NCI-H1048 (cell line): Measurements from ENCODE around the gene MAP2K7.
"Not testable (repeated sequence)": the region's sequence is repeated elsewhere in the genome, so short reads cannot be mapped to it uniquely, and the experiment has no call there.

ENCODE experiments used
- DNase-seq: peaks from one replicate; lab custom pipeline; 2025; lab: John Stamatoyannopoulos, UW

MAP2K7 gene

DNA sequence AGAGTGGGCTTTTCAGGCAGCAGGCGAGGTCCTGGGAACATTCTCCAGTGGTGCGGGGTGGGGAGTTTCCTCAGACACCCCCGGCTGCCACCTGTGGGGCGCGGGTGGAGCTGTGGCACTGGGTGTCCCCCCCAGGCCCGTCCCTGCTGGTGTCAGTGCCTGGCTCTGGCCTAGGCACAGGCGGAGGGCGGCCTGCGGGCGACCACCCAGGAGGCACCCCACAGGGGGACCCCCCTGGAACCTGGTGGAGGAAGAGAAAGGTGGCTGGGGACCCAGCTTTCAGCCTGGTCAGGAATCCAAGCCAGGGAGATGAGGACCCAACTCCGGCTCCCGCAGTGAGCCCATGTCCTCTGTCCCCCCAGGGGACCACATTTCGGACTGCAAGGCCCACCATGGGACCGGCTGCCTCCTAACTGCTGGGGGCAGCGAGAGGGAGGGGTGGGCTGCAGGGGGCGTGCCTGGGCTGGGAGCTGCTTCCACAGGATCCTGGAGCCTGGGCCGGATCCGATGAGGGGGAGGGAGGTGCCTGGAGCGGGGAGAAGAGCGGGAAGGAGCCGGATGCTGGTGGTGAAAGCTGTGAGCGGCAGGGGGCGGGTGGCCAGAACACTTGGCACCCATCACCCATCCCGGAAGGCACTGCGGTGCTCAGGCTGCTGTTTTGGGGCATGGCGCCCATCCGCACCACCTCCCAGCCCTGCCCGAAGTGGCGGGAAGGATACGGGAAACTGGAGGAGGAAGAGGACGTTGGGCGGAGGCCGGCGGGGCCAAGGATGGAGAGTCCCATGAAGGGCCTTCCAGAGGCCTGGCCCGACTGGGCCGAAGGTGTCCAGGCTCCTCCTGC is 27.8 kb downstream of the MAP2K7 start:
- no peak for DNase-seq

DNA sequence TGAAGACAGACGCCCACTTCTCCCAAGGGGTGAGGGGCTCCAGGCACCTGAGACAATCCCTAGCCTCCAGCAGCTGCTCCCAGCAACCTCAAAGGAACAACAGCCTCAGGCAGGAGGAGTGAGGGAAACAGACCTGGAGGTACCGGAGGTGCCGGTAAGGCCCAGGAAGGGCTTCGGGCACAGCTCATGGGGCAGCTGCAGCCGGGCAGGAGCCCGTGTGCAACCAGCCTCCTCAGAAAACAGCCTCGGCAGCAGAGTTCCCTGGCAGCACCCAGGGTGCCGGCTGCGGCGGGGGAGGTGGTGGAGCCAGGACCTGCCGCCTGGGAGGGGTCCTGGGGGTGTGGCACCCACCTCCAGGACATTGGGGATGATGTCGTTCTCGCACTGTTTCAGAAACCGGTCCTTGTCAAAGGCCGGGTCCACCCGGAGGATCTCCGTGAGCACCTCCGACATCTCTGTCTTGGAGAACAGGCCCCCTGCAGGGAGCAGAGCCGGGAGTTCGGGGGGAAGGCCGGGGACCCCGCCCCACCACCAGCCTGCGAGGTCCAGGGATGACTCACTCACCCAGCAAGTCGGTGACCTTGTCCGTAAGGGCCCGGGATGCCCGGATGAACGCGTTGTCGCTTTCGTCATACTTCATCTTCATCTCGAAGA is 28.7 kb downstream of the MAP2K7 start:
- no peak for DNase-seq

DNA sequence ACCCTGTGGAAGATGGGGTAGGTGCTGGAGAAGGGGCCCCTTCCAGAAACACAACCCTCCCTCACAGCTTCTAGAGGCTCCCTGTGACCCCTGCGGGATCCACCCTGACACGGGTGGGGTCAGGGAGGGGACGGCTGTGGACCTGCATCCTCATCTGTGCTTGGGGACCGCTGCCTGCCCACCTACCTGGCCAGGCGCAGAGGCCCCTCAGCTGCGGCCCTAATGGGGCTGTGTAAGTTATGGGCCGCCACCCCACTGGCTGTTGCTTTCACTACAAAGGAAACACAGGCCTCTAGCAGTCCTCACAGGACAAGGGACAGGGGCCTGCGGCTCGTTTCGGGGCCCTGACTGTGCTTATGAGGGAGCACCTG is 29.2 kb downstream of the MAP2K7 start:
- no peak for DNase-seq

DNA sequence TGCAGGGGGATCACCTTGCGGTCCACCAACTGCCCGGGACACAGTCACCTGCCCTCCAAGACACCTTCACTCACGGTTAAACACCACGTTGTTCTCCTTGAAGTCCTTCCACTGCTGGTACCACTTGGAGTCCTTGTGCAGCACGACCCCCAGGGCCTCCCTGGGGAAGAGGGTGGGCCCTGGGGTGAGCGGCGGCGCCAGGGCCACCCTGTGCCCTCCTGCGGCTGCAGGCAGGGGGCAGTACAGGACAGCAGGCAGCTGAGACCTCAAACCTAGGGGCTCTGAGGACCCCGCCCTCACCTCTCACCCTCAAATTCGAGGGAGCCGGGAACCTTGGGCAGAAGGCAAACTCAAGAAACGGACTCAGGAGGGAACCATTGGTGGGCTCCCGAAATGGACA is 29.7 kb downstream of the MAP2K7 start:
- DNase-seq = no peak

DNA sequence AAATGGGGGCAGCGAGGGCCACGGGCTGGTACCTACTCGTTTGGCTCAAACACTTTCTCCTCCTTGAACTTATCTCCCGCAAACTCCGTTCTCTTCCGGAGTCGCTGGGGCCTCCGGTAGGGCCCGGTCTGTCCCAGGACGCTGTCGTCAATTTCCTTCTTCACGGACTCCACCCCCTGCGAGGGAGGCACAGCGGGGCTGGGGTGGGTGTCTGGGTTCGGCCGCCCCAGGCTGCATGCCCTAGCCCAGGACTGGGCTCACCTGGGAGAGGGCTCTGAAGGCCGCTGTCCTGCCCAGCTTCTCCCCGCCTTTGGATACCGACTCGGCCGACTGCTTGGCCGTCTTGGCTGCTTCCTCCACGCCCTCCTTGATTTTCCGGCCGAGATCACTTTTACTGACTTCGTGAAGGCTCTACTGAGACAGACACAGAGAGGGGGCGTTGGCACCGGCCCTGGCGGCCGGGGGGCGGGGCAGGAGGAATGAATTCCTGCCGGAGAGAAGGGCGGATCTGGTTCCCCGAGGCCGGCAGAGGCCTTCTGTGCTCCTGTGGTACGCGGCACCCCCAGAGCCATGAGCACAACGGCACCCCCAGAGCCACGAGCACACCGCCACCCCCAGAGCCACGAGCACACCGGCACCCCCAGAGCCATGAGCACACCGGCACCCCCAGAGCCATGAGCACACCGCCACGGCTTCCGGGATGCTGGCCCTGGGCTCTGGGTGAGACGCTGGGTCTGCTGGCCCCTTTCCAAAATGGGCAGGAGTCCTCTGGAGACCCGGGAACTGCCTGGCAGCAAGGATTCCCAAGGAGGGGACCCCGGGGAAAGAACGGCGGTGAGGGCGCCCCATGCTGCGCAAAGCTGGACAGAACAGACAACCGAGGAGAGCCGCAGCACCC is 30.4 kb downstream of the MAP2K7 start:
- no peak for DNase-seq

DNA sequence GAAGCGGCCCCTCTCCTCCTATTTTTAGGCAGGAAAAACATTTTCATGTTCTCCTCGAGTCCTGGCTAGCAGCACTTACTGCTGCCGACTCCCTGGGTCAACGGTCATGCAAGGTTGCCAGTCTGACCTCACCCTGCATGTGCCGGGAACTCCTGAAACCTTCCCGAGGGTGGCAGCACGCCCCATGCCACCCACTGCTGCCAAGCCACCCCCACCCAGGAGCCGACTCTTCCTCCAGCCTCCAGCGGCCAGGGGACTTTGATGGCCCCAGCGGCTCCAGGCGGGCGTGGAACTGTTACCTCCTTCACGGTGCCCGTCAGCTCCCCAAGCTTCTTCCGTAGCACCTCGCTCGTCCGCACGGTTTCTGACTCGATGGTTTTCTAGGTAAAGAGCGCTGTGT is 31.1 kb downstream of the MAP2K7 start:
- no peak for DNase-seq

DNA sequence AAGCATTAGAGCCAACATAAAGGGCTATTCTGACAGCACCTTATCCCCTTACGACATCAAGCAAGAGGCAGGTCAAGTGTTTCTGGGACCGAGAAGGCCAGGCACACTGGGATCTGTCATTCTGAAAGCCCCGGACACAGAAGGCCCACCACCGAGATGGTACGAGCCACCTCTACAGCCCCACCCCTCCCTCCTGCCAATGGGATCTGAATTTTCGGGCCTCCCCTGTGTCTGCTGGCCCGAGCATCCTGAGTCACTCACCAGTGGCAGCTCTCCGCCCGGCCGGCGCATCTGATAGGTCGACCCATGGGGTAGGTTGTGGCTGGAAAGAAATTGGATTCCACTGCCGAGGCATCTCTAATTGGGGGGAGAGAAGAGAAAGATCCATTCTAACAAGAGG is 37.2 kb downstream of the MAP2K7 start:
- DNase-seq = no peak

DNA sequence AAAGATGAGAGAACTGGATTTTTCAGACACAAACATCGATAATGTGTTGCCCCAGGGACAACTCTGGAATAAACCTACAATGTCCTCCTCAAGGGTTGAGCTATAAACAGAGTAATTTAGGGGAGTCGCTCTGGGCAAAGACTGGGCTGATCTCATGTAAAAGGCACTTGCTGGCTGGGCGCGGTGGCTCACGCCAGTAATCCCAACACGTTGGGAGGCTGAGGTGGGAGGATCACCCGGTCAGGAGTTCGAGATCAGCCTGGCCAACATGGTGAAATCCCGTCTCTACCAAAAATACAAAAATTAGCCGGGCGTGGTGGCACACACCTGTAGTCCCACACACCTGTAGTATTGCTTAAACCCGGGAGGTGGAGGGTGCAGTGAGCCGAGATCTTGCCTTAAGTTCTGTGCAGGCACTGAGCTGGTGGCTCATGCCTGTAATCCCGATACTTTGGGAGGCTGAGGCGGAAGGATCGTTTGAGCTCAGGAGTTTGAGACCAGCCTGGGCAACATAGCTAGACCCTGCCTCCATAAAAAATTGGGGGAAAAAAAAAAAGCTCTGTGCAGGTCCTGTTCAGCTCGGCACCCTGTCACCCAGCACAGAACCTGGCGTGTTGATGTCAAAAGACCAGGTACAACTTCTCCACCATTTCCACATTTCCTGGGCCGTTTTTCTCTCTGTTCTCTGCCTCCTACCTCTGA is 38.4 kb downstream of the MAP2K7 start:
- no peak for DNase-seq

GRCh38 chr19:7942981-7943443 is 39.3 kb downstream of the MAP2K7 start:
- no peak for DNase-seq

DNA sequence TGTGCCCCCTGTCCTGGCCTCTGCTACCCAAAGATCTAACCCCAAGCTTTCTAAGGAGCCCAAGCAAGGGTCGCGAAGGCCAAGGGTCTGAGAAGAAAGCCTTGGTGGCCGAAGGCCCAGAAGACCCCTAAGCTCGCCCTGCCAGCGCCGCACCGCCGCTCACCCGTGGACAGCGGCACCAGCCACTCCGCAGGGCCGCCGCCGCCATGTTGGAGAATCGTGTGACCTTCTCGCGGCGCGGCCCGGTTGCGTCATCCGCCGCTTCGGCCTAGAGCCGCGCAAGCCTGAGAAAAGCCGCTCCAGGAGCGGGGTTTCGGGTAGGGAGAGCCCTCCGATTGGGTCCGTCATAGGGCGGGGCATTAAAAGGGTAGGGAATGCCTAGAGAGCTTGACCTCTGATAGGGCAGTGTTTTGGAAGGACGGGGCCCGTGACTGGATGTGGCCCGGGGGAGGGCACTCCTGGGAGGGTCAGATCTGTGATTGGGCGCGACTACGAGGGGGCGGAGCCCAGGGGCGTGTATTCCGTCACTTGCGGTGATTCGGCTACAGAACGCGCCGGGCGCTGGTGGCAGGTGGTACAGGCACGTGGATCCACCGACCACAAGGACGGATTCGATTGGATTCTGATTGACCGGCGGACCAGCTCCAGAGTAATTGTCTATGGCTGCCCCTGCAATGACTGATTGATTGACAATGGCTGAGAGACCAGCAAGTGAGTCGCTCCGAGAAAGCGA is 39.9 kb downstream of the MAP2K7 start, which contains the start of gene TIMM44:
Gene TIMM44, minus strand, starts transcription at position 223 of the 733 bp plus-strand sequence. Its CDS starts 15 bp downstream, at position 208.
- peak; percentile 98 for DNase-seq

DNA sequence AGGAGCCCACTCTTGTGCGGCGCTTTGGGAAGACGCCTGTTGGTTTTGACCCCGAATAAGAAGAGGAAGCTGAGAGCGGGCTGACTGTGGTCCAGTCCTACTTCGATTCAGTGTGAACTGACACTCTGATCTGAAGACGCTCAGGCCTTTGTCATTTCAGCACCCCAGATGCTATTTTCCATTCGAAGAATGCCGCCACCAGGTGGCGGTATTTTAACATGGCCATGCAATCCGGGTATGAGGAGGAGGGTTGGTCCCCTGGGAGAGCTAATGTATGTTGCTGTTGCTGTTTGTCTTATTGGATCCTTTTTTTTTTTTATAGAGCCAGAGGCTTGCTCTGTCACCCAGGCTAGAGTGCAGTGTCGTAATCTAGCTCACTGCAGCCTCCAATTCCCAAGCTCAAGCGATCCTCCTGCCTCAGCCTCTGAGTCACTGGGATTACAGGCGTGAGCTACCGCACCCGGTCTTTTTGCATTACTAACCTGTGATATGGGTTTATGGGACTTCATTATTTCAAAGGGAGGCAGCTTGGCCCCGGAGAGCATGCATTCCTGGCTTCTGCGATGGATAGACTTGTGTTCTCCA is 40.6 kb downstream of the MAP2K7 start:
- peak; percentile 55 for DNase-seq

DNA sequence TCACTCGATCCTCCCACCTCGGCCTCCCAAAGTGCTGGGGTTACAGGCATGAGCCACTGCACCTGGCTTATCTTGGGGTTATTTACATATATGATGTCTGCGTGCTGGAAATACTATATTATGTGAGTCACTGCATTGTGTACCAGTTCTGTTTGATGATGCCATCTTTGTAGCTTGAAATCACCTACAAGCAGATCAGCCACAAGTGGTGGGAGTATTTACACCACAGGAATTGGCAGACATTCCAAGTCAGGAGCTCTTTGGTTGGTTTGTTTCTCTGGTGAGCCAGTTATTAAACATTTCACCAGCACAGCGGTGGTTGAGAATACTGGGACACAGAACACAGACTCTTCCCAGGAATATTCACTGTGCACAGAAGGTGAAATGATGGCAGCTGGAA is 44.3 kb downstream of the MAP2K7 start:
- no peak for DNase-seq

DNA sequence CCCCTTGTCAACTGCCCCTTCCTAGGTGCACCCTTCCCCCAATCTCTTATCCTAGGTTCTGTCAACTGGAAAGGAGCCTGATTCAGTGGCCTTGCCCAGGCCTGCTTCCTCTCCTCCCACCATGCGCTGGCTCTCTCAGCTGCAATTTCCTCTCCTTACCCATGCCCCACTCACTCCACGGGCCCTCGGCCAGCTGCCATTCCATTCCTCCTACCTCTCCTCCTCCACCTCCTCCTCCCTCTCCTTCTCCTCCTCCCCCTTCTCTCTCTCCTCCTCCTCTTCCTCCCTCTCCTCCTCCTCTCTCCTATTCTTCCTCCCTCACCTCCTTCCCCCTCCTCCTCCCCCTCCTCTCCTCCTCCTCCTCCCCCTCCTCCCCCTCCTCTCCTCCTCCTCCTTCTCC is 49.4 kb downstream of the MAP2K7 start:
- DNase-seq = no peak

DNA sequence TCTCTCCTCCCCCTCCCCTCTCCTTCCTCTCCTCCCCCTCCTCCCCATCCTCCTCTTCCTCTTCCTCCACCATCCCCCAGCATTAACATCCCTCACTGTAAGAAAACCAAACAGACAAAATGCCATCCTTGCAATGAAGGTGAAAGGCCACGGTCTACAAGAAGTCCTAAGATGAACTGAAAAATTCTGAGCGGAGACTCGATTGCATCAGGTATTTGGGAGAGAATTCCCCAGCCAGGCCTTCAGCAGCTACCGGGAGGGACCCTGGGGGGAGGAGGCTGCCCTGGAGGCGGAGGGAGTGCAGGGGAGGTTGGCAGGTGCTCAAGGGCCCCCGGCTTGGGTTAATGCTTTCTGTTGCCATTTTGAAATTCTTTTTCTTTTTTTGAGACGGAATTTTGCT is 49.9 kb downstream of the MAP2K7 start:
- no peak for DNase-seq

GRCh38 chr19:7955696-7956095 is 52.0 kb downstream of the MAP2K7 start:
- no peak for DNase-seq

- DNase-seq = no peak
Measured at GRCh38 chr19:7959211-7959610, 55.5 kb downstream of the MAP2K7 start.

DNA sequence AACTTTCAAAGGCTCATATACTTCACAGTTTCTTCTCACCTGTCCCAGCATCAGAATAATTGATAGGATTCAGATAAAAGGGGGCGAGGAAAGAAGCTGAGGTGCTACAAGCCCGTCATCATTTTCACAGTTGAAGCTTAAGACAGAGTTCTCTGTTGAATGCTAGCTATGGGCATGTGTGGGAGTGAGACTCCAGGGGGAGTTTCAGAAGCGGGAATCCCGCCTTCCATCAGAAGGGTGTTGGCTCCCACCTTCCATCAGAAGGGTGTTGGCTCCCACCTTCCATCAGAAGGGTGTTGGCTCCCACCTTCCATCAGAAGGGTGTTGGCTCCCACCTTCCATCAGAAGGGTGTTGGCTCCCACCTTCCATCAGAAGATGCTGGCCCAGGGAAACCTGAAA is 57.4 kb downstream of the MAP2K7 start:
- DNase-seq = not testable (repeated sequence)

DNA sequence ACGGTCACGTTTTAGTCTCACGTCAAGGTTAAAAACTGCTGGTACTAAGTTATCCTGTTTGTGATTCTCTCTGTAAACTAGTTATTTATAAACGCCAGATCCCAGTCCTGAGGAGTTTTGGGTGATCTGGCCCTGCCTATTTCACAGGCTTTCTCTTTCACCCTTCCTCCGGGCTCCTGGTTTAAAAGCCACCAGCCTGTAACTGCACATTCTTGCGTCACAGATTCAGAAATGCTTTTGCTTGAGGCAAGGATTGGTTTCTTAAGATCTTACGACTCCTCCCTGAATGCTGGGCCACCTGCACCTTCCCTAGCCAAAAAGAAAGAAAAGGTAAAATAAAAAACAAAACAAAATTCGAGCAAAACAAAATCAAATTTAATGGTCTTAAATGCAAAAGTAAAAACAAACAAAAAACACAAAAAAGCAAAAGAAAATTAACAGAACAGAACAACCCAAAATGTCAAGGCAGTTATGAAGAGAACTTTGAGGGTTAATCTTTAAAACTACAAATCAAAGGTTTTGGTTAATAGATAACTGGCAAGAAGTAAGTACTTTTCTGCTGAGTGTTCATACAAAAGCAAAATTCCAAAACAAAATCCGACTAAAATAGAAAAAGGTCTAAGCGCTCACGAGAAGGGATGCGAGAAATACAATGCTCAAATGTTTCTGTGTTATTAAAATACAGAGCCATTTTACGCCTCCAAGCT is 58.4 kb downstream of the MAP2K7 start:
- DNase-seq = no peak

DNA sequence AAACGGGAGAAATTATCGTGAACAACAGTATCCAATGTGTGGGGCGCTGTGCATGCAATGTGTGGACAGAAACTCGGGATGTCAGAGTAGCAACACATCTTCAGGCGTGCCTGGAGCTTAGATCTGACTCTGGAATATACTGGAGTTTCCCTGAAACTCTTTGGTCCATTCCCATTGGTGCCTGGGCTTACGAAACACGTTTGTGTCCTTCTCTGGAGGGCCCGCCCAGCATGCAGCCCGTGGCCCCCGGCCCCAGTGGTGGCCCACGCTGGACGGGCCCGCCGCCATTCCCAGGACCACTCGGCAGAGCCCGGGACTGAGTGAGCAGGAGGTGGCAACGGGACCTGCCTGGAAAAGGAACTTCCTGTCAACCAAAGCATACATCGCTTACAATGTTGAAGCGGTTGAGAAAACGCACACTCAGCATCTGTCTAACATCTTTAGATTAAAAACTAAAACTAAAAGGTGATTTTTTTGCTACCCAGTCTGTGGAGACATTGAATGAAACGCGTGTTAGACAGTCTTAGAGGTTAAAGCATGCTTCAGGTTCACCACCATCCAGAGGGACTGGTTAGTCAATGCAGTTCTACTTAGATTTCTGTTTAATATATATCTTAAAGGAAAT is 59.1 kb downstream of the MAP2K7 start:
- DNase-seq = no peak

DNA sequence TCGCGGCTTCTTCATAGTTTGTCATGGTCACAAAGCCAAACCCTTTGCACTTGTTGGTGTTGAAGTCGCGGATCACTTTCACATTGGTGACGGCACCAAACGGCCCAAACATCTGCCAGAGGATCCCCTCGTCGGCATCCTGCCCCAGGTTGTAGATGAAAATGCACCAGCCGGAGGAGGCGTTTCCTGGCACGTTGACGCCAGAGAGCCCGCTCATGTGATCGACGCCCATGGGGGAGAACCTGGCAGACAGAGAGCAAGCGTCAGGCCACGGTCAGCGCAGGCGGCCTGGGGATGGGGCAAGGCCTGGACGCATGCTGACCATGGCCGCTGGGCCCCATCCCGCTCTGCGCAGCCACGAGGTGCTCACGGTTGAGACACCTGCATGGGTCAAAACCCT is 59.9 kb downstream of the MAP2K7 start:
- DNase-seq = no peak
